NCI-H1105 treated with DMSO at 0.1 percent for 48 hours (cell line): Measurements from ENCODE around the gene GPATCH11.

ENCODE experiments used
- DNase-seq: peaks from one replicate; lab custom pipeline; 2025; lab: John Stamatoyannopoulos, UW

GPATCH11 gene

DNA sequence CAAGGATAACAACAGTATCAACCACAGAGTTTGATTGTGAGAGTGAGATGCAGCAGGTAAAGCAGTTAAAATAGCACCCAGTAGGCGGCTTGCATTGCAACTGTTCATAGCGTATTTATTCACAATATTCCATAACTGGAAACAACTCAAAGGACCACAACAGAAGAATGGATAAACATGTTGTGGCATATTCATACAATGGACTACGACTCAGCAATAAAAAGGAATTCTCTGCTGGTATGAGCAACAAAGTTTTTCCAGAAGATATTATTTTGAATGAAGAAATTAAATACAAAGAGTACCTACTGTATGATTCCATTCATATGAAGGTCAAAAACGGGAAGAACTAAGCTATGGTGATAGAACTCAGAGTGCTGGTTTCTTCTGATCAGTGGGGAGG, 25.2 kb downstream of the GPATCH11 start:
- DNase-seq = no peak

DNA sequence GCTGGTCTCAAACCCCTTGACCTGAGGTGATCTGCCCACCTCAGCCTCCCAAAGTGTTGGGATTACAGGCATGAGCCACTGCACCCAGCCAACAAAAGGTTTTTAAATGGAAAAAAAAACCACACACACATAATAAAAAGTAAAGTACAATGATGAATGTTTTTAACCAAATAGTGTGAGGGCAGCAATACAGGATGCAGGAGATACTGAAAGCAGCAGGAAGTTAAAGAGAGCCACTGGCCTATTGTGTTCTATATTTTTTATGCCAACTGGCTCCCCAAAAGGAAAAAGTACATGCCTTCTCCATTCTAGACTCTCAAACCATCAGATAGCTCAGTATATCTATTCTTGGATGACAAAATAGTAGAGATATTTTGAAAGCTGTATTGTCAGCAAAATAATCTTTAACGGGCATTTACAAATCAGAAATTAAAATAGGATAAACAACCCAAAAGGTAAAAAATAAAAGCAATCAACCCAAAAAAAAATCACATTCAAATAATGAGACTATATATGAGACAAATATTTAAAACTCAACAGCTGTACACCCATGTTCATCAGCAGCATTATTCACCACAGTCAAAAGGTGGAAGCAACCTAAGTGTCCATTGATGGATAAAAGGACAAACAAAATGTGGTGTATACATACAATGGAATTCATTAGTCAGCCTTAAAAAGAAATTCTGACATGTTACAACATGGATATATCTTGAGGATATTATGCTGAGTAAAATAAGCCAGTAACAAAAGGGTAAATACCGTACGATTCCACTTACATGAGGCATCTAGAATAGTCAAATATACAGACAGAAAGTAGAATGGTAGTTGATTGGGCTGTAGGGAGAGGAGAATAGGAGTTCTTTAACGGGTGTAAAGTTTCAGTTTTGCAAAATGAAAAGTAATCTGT, 26.2 kb downstream of the GPATCH11 start:
- DNase-seq = no peak

GRCh38 chr2:37111958-37112357, 27.6 kb downstream of the GPATCH11 start:
- DNase-seq = no peak

DNA sequence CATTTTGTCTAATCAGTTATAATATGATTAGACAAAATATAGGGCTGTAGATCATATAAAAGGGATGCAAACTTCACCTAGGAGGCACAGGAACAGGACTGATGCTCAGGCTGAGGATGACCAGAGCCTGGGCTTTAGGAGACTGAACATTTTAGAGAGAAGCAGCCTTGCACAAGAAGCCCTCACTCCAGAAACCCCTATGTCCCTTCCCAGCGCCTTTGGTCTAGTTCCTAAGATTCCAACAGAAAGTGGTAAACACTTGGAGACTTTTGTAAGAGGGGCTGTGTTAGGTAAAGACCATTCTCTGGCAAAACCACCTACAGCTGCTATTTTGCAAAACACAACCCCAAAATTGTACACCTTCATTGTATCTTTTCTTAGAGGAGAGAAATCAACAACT, 33.2 kb downstream of the GPATCH11 start:
- DNase-seq = no peak

DNA sequence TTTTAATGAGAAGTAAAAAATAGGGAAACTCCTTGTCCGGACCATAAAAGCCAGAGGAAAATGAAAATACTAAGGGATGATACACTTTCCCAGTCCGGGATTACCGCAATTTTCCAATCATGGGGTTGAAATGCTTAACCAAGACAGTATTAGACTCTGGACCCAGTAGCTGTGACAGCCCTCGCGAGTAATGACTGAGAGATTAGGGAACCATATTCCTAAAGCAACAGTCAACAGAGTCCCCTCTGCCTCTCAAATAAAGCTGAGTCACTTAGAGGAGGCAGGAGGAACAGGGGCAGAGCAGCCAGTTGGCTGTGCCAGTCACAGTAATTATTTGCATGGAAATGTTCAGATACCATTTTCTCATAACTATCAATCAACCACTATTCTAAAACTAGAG, 34.8 kb downstream of the GPATCH11 start:
- no peak for DNase-seq

DNA sequence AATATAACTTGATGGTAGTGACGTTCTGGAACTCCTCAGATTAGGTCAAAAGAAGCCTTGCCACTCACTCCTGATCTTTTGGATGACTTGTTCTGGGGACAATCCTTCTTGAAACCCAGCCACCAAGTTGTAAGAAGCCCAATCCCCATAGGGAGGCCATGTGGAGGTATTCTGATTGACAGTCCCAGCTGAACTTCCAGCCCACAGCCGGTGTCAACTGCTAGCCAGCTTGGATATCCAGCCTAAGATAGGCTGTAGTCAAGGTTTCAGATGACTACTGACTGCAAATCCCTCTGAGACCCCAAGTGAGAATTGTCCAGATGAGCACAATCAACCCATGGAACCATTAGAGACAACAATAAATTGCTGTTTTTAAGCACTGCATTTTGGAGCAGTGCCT, 41.1 kb downstream of the GPATCH11 start:
- DNase-seq = no peak

GRCh38 chr2:37132914-37133313, 48.6 kb downstream of the GPATCH11 start:
- DNase-seq = no peak

- DNase-seq = no peak
Measured at GRCh38 chr2:37142546-37142945, 58.2 kb downstream of the GPATCH11 start.

DNA sequence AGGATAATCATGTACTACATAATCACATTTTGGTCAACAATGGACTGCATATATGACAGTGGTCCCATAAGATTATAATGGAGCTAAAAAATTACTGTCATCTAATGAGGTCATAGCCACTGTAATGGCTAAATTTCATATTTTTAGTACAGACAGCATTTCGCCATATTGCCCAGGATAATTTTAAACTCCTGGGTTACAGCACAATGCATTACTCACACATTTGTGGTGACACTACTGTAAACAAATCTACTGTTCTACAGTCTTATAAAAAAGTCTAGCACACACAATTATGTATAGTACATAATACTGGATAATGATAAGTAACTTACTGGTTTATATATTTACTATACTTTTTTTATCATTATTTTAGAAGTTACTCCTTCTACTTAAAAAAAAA, 59.7 kb downstream of the GPATCH11 start:
- no peak for DNase-seq

DNA sequence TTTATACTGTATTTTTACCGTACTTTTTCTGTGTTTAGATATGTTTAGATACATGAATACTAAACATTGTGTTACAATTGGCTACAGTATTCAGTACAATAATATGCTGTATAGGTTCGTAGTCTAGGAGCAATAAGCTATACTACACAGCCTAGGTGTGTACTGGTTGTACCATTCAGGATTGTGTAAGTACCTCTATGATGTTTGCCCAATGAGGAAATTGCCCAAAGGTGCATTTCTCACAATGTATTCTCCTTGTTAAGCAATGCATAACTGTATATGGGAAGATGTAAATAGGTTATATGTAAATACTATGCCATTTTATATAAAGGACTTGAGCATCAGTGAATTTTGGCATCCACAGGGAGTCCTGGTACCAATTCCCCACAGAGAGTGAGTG, 61.7 kb downstream of the GPATCH11 start:
- DNase-seq = no peak

DNA sequence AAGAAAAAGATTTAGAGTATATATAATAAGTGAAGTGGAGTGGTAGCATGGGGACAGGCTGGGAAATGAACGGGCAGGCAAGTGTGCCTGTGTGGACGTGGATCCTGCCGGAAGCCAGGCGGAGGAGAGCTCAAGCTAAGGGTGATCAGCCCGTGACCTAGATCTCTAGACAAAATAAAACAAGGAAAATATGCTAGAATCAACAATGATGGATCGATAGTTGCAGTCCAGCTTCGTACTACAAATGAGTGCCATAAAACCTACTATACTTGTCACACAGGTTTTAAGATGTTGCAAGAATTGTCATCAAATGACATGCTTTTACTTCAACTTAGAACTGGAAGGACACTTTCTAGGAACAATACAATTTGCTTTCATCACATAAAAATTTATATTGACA, 64.0 kb downstream of the GPATCH11 start:
- no peak for DNase-seq
